ENCODE measurements around the gene UCKL1.

DNA sequence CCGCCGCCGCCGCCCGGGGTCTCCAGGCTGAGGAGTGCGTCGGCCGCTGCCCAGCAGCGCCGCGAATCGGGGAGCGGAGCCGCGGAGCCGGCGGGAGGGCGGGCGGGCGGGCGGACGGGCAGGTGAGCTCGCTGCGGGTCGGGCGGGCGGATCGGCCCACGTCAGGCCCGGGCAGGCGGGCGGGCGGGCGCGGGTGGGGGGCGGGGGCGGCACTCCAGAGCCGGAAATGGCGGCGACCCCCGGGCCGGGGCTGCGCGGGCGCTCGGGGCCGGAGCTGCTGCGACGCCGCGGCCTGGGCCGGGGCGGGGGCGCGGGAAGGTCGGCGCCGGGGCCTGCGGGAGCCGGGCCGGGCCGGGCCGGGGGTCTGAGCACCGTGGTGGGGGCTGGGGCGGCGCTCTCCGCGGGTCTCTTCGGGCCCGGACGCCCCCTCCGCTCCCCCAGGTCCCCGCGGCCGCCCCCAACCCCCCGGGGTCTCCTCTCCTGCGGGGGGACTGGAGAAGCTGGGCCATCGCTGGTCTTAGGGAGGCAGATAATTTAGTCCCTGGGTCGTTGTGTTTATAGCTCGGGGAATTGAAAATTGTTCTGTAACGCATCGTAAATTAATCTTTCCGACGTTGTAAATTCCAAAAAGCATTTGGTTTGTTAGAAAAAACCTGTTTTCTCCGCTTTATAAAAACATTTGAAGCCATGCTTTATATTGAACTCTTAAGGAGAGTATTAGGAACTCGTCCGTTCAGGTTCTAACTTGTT lies 60.8 kb downstream of the UCKL1 start:
- TF ChIP-seq, protein P1, sequence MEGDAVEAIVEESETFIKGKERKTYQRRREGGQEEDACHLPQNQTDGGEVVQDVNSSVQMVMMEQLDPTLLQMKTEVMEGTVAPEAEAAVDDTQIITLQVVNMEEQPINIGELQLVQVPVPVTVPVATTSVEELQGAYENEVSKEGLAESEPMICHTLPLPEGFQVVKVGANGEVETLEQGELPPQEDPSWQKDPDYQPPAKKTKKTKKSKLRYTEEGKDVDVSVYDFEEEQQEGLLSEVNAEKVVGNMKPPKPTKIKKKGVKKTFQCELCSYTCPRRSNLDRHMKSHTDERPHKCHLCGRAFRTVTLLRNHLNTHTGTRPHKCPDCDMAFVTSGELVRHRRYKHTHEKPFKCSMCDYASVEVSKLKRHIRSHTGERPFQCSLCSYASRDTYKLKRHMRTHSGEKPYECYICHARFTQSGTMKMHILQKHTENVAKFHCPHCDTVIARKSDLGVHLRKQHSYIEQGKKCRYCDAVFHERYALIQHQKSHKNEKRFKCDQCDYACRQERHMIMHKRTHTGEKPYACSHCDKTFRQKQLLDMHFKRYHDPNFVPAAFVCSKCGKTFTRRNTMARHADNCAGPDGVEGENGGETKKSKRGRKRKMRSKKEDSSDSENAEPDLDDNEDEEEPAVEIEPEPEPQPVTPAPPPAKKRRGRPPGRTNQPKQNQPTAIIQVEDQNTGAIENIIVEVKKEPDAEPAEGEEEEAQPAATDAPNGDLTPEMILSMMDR (IDR thresholded peaks at IDR 0.05): no peak
- TF ChIP-seq POLR2AphosphoS5 (IDR thresholded peaks at IDR 0.05; ENCODE audit: low read depth, low read length) (no peak), REST (IDR thresholded peaks at IDR 0.05; ENCODE audit: insufficient read depth in 1 of 2, low read depth in 2 of 2, low read length in 1 of 2) (no peak), SIN3A (IDR thresholded peaks at IDR 0.05; ENCODE audit: borderline replicate concordance, insufficient read depth, low read depth, low read length) (no peak), TCF7L2 (IDR thresholded peaks at IDR 0.05; ENCODE audit: low read depth, low read length) (no peak)
